Measurements from ENCODE around the gene TULP4.
"Not testable (repeated sequence)": the region's sequence is repeated elsewhere in the genome, so short reads cannot be mapped to it uniquely, and the experiment has no call there.

The TULP4 gene

GRCh38 chr6:158438226-158438625 lies 126.0 kb downstream of the TULP4 start:
- DNase-seq, result no peak

GRCh38 chr6:158439255-158439654 lies 127.0 kb downstream of the TULP4 start:
- no peak for DNase-seq

GRCh38 chr6:158441716-158442215 lies 129.5 kb downstream of the TULP4 start:
- no peak for DNase-seq

- DNase-seq, result no peak
These were observed 130.0 kb downstream of the TULP4 start for GRCh38 chr6:158442306-158442705.

- DNase-seq, result no peak
These were observed 133.3 kb downstream of the TULP4 start for GRCh38 chr6:158445426-158446085.

GRCh38 chr6:158448856-158449255 lies 136.6 kb downstream of the TULP4 start:
- DNase-seq, result no peak

- DNase-seq, result no peak
These were observed 139.9 kb downstream of the TULP4 start for GRCh38 chr6:158452191-158452590.

- no peak for DNase-seq
These were observed 144.9 kb downstream of the TULP4 start for GRCh38 chr6:158457131-158457530.

- no peak for DNase-seq
These were observed 145.5 kb downstream of the TULP4 start for GRCh38 chr6:158457616-158458278.

- DNase-seq, result no peak
These were observed 147.5 kb downstream of the TULP4 start for GRCh38 chr6:158459726-158460125.

- DNase-seq, result no peak
These were observed 148.4 kb downstream of the TULP4 start for GRCh38 chr6:158460602-158461169.

- DNase-seq, result no peak
These were observed 149.7 kb downstream of the TULP4 start for GRCh38 chr6:158461954-158462353.

GRCh38 chr6:158464483-158464882 lies 152.2 kb downstream of the TULP4 start:
- no peak for DNase-seq

GRCh38 chr6:158465257-158465656 lies 153.0 kb downstream of the TULP4 start:
- DNase-seq, result no peak

GRCh38 chr6:158465747-158466146 lies 153.5 kb downstream of the TULP4 start:
- DNase-seq, result no peak

GRCh38 chr6:158467923-158468322 lies 155.7 kb downstream of the TULP4 start:
- no peak for DNase-seq

GRCh38 chr6:158468666-158469065 lies 156.4 kb downstream of the TULP4 start:
- DNase-seq, result no peak

GRCh38 chr6:158470023-158470422 lies 157.8 kb downstream of the TULP4 start:
- not testable (repeated sequence) for DNase-seq

GRCh38 chr6:158471339-158471738 lies 159.1 kb downstream of the TULP4 start:
- no peak for DNase-seq

GRCh38 chr6:158472447-158472846 lies 160.2 kb downstream of the TULP4 start:
- no peak for DNase-seq

- no peak for DNase-seq
These were observed 162.7 kb downstream of the TULP4 start for GRCh38 chr6:158474961-158475343.

- no peak for DNase-seq
These were observed 163.4 kb downstream of the TULP4 start for GRCh38 chr6:158475344-158476302.

GRCh38 chr6:158476389-158476788 lies 164.1 kb downstream of the TULP4 start:
- DNase-seq, result no peak
